T-helper 17 cell (primary cell): ENCODE data around the gene STX3. TPM values are rescaled to one million over a fixed set of nuclear protein-coding genes. Genes with fewer than 3 reads are reported as not detected.
"Not testable (repeated sequence)": the region's sequence is repeated elsewhere in the genome, so short reads cannot be mapped to it uniquely, and the experiment has no call there.

Source experiments
- ATAC-seq: fragments of 150-1000 bp; cut with Tn5 transposase; 2 replicates; pipeline ENCODE4 v1.10.0; 2021; ENCODE audit warnings: mild to moderate bottlenecking, moderate library complexity
- DNase-seq, 3 donors: peaks; one replicate each; pipeline versions ENCODE4 v3.0.0 to v3.0.0-alpha.2; 2020 to 2021
- H3K9me3 ChIP-seq: one replicate; pipeline ENCODE4 v1.7.0; 2013; ENCODE audit warnings: low read length, mild to moderate bottlenecking; ENCODE audit not compliant: control insufficient read depth, poor library complexity, severe bottlenecking
- H3K27ac Mint-ChIP-seq: one replicate; pipeline ENCODE4 v1.8.0; 2022; ENCODE audit warnings: mild to moderate bottlenecking, moderate library complexity, mixed read lengths
- H3K27me3 Mint-ChIP-seq: one replicate; pipeline ENCODE4 v1.8.0; 2022; ENCODE audit warnings: mixed read lengths
- H3K36me3 Mint-ChIP-seq: one replicate; pipeline ENCODE4 v1.8.0; 2022; ENCODE audit warnings: low read depth, mixed read lengths
- H3K4me1 Mint-ChIP-seq: one replicate; pipeline ENCODE4 v1.8.0; 2022; ENCODE audit warnings: mild to moderate bottlenecking, mixed read lengths
- H3K4me3 Mint-ChIP-seq: one replicate; pipeline ENCODE4 v1.8.0; 2022; ENCODE audit warnings: mild to moderate bottlenecking, moderate library complexity, mixed read lengths
- total RNA-seq, 4 donors: library from RNA in 2 of 4; stranded (reverse) in 2 of 4; gene quantifications; one replicate each; pipeline ENCODE4 v1.2.3 and lab custom pipeline; 2022 to 2026

STX3 gene
- total RNA-seq, 2 donors from 2014 or later = 4.7 to 6.6 TPM

DNA sequence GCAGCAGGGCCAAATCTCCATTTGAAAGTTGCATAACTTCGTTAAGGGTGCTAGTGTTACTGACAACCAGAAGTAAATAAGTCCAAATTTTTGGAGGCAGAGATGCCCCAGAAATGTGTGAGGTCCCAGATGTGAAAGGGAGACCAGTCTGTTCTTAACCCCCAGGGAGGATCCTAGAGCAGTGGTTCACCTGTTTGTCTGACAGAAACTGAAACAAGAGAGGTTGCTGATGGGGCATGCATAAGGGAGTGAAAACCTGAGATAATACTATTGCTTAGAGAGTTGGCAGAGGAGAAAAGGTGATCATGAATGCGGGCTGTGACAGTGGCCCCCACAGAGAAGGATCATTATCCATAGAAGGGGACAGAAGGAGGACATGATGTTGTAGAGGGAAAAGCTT is 86.3 kb downstream of the STX3 start:
- ATAC-seq (no peak), DNase-seq (no peak)
- Mint-ChIP-seq H3K4me3 (no peak overlapping the region), H3K27ac (no peak overlapping the region), H3K27me3 (peaks cover 42% of the 10 kb centered on the region), H3K4me1 (no peaks in the 10 kb centered on the region), H3K36me3 (no peaks in the 10 kb centered on the region)
- no peaks in the 10 kb centered on the region for H3K9me3 ChIP-seq

DNA sequence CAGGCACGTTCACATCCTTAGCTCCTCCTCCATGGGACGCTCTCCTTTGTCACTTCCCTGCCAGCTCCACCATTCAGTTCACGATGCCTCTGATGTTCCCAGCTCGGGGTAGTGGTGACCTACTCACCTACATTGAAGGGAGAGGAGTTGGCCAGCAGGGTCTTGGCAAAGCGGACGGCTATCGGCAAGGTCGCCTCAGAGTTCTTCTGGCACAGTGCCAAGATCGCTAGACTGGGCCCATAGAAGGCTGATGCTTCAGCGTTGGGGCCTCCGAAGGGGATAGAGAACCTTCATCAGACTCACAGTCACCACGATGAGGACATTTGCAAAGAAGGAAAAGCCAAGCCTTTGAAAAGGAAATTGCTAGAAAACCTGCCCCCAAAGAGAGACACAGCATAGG is 87.1 kb downstream of the STX3 start:
- H3K36me3 Mint-ChIP-seq = no peaks in the 10 kb centered on the region
- H3K4me3 Mint-ChIP-seq = no peak overlapping the region
- ATAC-seq = no peak
- peaks cover 34% of the 10 kb centered on the region for H3K27me3 Mint-ChIP-seq
- no peak for DNase-seq
- no peaks in the 10 kb centered on the region for H3K9me3 ChIP-seq
- no peaks in the 10 kb centered on the region for H3K4me1 Mint-ChIP-seq
- no peak overlapping the region for H3K27ac Mint-ChIP-seq

DNA sequence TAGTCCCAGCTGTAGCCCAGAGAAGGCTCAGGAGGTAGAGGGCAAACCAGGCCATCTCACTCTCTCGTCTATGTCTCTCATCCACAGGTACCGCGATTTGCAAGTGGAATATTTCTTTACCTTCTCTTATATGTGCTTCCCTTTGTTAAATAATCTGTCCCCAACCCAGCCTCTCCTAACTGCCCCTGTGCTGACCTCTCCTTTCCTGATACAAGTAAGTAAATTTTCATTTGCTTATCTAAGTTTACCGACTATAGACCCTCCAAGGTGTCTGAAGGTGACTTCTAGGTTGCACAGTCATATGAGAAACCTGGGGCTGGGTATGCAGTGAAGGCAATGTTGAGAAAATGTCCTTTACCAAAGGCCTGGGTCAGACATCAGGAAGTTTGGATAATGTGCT is 90.2 kb downstream of the STX3 start, which contains the start of gene CBLIF:
CBLIF (minus strand) TSS at position 101 of the 400 bp plus-strand sequence; CDS start at position 55, 46 bp downstream.
- H3K27me3 Mint-ChIP-seq = peaks cover 18% of the 10 kb centered on the region
- no peak within 1 kb of the TSS for H3K27ac Mint-ChIP-seq
- H3K4me3 Mint-ChIP-seq = no peak within 1 kb of the TSS
- no peaks in the 10 kb centered on the region for H3K36me3 Mint-ChIP-seq
- no peaks in the 10 kb centered on the region for H3K4me1 Mint-ChIP-seq
- H3K9me3 ChIP-seq = no peaks in the 10 kb centered on the region
- ATAC-seq (no peak), DNase-seq (no peak)

DNA sequence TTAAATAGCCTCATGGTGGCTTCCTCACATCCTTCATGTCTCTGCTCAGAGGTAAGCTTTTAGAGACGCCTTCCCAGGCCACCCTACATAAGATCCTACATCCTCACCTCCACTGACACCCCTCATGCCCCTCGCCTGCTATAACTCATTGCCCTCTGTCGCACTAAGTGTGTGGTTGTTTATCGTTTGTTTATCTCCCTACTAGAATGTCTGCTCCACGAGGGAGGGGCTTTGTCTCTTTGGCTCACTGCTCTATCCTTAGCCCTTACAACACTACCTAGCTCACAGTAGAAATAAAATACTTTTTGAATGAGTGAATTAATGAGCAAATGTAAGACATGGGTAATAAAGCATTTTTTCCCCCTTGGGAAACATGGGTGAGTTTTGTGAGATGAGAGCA is 91.4 kb downstream of the STX3 start:
- peaks cover 11% of the 10 kb centered on the region for H3K27me3 Mint-ChIP-seq
- H3K9me3 ChIP-seq = no peaks in the 10 kb centered on the region
- DNase-seq (no peak), ATAC-seq (no peak)
- H3K4me3 Mint-ChIP-seq = no peak overlapping the region
- no peak overlapping the region for H3K27ac Mint-ChIP-seq
- no peaks in the 10 kb centered on the region for H3K36me3 Mint-ChIP-seq
- H3K4me1 Mint-ChIP-seq = no peaks in the 10 kb centered on the region

DNA sequence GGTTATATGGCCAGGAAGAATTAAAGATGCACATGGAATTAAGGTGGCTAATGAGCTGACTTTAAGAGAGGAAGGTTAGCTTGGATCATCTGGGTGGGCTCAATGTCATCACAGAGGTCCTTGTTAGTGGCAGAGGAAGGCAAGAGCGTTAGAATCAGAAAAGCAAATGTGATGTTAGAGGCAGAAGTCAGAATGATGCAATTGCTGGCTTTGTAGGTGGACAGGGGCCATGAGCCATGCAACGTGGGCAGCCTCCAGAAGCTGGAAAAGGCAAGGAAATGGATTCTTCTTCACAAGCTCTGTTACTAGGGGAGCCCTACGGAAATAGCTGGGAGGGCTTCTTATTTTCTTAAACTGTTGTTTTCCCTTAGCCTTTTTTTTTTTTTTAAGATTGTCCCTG is 92.5 kb downstream of the STX3 start:
- H3K27me3 Mint-ChIP-seq = peaks cover 9% of the 10 kb centered on the region
- H3K4me3 Mint-ChIP-seq = no peak overlapping the region
- no peaks in the 10 kb centered on the region for H3K36me3 Mint-ChIP-seq
- ATAC-seq (no peak), DNase-seq (no peak)
- H3K27ac Mint-ChIP-seq = no peak overlapping the region
- H3K4me1 Mint-ChIP-seq = no peaks in the 10 kb centered on the region
- no peaks in the 10 kb centered on the region for H3K9me3 ChIP-seq

DNA sequence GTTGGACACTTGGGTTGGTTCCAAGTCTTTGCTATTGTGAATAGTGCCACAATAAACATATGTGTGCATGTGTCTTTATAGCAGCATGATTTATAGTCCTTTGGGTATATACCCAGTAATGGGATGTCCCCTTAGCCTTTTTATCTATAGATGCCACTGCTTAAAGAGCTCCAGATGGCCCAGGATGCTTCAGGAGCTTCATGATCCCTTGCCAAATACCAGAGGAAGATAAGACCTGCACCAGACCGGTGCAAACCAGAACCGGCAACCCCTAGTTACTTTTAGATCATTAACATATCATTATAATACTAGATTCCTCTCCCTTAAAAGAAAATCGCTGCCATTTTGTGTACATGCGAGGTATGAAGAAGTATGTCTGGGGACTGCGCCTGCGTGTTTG is 93.3 kb downstream of the STX3 start:
- H3K4me3 Mint-ChIP-seq, H3K4me1 Mint-ChIP-seq, DNase-seq, H3K9me3 ChIP-seq, H3K27ac Mint-ChIP-seq, H3K27me3 Mint-ChIP-seq, H3K36me3 Mint-ChIP-seq, ATAC-seq: not testable (repeated sequence)

DNA sequence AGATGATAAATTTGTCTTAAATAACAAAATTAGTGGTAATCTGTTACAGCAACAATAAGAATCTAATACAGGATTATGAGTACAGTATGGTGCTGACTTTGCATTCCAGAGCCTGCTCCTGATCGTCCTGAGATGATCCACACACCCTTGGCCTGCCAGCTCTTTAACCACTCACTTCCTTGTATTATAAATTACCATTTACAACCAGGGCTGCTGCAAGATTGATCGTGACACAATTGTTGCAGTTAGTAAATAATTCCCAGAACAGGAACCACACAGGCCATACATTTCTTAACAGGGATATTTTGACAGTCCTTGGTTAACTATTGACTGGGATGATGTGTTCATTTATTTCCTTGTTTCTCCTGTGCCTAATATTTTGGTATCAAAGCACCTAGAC is 94.0 kb downstream of the STX3 start:
- Mint-ChIP-seq H3K27me3 (peaks cover 3% of the 10 kb centered on the region), H3K4me1 (no peaks in the 10 kb centered on the region), H3K36me3 (no peaks in the 10 kb centered on the region), H3K4me3 (no peak overlapping the region), H3K27ac (no peak overlapping the region)
- no peak for DNase-seq
- ATAC-seq = no peak
- no peaks in the 10 kb centered on the region for H3K9me3 ChIP-seq

DNA sequence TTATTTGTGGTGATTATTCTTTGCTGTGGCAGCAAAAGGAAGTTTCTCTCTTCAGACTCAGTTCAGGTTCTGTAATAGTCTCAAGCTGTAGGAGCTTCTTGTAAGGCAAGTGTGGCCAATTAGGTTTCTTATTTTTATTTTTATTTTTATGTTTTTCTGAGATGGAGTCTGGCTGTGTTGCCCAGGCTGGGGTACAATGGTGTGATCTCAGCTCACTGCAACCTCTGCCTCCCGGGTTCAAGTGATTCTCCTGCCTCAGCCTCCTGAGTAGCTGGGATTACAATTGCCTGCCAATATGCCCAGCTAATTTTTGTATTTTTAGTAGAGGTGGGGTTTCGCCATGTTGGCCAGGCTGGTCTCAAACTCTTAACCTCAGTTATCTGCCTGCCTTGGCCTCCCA is 94.4 kb downstream of the STX3 start:
- not testable (repeated sequence) for H3K27me3 Mint-ChIP-seq, H3K27ac Mint-ChIP-seq, H3K36me3 Mint-ChIP-seq, H3K4me1 Mint-ChIP-seq, H3K9me3 ChIP-seq, DNase-seq, ATAC-seq, H3K4me3 Mint-ChIP-seq

DNA sequence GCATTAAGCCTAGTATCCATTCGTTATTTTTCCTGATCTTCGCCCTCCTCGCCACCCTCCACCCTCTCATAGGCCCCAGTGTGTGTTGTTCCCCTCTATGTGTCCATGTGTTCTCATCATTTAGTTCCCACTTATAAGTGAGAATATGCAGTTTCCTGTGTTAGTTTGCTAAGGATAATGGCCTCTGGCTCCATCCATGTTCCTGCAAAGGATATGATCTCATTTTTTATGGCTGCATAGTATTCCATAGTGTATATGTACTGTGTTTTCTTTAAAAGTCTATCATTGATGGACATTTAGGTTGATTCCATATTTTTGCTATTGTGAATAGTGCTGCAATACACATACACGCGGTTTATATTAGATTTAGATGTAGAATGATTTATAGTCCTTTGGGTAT is 96.2 kb downstream of the STX3 start:
- ATAC-seq, DNase-seq, H3K4me3 Mint-ChIP-seq, H3K27ac Mint-ChIP-seq, H3K4me1 Mint-ChIP-seq, H3K36me3 Mint-ChIP-seq, H3K27me3 Mint-ChIP-seq, H3K9me3 ChIP-seq: not testable (repeated sequence)

DNA sequence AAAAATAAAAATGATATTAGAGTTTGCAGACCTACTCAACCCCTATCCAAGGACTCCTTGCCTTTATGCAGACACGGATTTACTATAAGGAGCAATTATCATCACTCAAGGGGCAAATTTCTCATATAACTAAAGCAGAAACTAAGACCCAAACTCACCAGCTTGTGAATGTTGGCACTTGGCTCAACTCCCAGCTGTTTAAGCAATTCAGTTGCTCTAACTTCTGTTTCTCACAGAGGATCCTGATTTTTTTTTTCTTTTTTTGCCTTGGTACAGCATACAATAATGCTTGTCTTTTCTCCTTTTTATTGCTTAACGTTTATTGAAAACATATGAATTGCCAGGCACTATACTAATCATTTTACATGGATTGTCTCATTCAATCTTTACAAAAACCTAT is 99.7 kb downstream of the STX3 start:
- peaks cover 10% of the 10 kb centered on the region for H3K27me3 Mint-ChIP-seq
- peaks cover 15% of the 10 kb centered on the region for H3K4me1 Mint-ChIP-seq
- no peak overlapping the region for H3K4me3 Mint-ChIP-seq
- DNase-seq (no peak), ATAC-seq (no peak)
- peaks cover 2% of the 10 kb centered on the region for H3K36me3 Mint-ChIP-seq
- no peaks in the 10 kb centered on the region for H3K9me3 ChIP-seq
- H3K27ac Mint-ChIP-seq = no peak overlapping the region

Other genes with a start within 250 kb of the STX3 start
- not detected for gene OR4D9, start 243.8 kb upstream of the STX3 start, total RNA-seq
- 10 to 100 TPM; 53.0 to 63.1 TPM for gene OSBP, start 139.6 kb upstream of the STX3 start, total RNA-seq
- 10 to 100 TPM; 49.0 to 62.6 TPM for gene PATL1, start 86.3 kb upstream of the STX3 start, total RNA-seq
- not detected for gene OR10V1, start 41.5 kb upstream of the STX3 start, total RNA-seq
- gene MRPL16, start 55.4 kb downstream of the STX3 start, total RNA-seq = 10 to 100 TPM; 18.4 to 21.8 TPM
- gene CBLIF, start 90.1 kb downstream of the STX3 start, total RNA-seq = not detected
- gene TCN1, start 111.1 kb downstream of the STX3 start, total RNA-seq = under 1 TPM in 1 of 2 donors, not detected in 1; 0.55 TPM
- gene OOSP3, start 123.4 kb downstream of the STX3 start, total RNA-seq = not detected
- gene OOSP1, start 183.1 kb downstream of the STX3 start, total RNA-seq = not detected
- not detected for gene OOSP4A, start 208.7 kb downstream of the STX3 start, total RNA-seq